ENCODE data around the gene CNKSR3. TPM values are rescaled to one million over a fixed set of nuclear protein-coding genes. Genes with fewer than 3 reads are reported as not detected.

Gene CNKSR3
- total and polyA plus RNA-seq, 2 experiments from 2014 or later, result 1.9 to 5.7 TPM

GRCh38 chr6:154494592-154495311 lies 15.7 kb downstream of the CNKSR3 start:
- no peak overlapping the region for H3K27ac Mint-ChIP-seq
- H3K4me3 Mint-ChIP-seq, result no peak overlapping the region
- no peaks in the 10 kb centered on the region for H3K36me3 Mint-ChIP-seq (ENCODE audit: low read depth)
- no peaks in the 10 kb centered on the region for H3K9me2 ChIP-seq (ENCODE audit: insufficient read depth)
- no peak overlapping the region for H3K4me2 ChIP-seq
- no peaks in the 10 kb centered on the region; the same call in 2 of the 3 replicates for H3K9me3 Mint-ChIP-seq
- no peaks in the 10 kb centered on the region for H3K36me3 ChIP-seq (ENCODE audit: insufficient read depth)
- no peaks in the 10 kb centered on the region for H3F3A ChIP-seq (replicated peaks; ENCODE audit: low read depth)
- DNase-seq (ENCODE audit: low spot score) (no peak), ATAC-seq (no peak)
- TF ChIP-seq, protein P1, sequence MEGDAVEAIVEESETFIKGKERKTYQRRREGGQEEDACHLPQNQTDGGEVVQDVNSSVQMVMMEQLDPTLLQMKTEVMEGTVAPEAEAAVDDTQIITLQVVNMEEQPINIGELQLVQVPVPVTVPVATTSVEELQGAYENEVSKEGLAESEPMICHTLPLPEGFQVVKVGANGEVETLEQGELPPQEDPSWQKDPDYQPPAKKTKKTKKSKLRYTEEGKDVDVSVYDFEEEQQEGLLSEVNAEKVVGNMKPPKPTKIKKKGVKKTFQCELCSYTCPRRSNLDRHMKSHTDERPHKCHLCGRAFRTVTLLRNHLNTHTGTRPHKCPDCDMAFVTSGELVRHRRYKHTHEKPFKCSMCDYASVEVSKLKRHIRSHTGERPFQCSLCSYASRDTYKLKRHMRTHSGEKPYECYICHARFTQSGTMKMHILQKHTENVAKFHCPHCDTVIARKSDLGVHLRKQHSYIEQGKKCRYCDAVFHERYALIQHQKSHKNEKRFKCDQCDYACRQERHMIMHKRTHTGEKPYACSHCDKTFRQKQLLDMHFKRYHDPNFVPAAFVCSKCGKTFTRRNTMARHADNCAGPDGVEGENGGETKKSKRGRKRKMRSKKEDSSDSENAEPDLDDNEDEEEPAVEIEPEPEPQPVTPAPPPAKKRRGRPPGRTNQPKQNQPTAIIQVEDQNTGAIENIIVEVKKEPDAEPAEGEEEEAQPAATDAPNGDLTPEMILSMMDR (conservative IDR thresholded peaks at IDR 0.05; ENCODE audit: low read depth in 2 of 2), result no peak
- no peak for TF ChIP-seq EZH2 (IDR thresholded peaks at IDR 0.05; ENCODE audit: low read depth, unreplicated experiment)
- TF ChIP-seq STAT1 (IDR thresholded peaks at IDR 0.05; ENCODE audit: unreplicated experiment), result no peak
- no peak for TF ChIP-seq JUNB (IDR thresholded peaks at IDR 0.05; ENCODE audit: unreplicated experiment)
- no peak for TF ChIP-seq ZNF331 (CRISPR knock-in tag; IDR thresholded peaks at IDR 0.05; ENCODE audit: low read depth)
- TF ChIP-seq POLR2AphosphoS5 (IDR thresholded peaks at IDR 0.05; ENCODE audit: low read depth), result no peak
- TF ChIP-seq NANOG (IDR thresholded peaks at IDR 0.05; ENCODE audit: borderline replicate concordance), result no peak
- TF ChIP-seq, protein P2, sequence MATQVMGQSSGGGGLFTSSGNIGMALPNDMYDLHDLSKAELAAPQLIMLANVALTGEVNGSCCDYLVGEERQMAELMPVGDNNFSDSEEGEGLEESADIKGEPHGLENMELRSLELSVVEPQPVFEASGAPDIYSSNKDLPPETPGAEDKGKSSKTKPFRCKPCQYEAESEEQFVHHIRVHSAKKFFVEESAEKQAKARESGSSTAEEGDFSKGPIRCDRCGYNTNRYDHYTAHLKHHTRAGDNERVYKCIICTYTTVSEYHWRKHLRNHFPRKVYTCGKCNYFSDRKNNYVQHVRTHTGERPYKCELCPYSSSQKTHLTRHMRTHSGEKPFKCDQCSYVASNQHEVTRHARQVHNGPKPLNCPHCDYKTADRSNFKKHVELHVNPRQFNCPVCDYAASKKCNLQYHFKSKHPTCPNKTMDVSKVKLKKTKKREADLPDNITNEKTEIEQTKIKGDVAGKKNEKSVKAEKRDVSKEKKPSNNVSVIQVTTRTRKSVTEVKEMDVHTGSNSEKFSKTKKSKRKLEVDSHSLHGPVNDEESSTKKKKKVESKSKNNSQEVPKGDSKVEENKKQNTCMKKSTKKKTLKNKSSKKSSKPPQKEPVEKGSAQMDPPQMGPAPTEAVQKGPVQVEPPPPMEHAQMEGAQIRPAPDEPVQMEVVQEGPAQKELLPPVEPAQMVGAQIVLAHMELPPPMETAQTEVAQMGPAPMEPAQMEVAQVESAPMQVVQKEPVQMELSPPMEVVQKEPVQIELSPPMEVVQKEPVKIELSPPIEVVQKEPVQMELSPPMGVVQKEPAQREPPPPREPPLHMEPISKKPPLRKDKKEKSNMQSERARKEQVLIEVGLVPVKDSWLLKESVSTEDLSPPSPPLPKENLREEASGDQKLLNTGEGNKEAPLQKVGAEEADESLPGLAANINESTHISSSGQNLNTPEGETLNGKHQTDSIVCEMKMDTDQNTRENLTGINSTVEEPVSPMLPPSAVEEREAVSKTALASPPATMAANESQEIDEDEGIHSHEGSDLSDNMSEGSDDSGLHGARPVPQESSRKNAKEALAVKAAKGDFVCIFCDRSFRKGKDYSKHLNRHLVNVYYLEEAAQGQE (IDR thresholded peaks at IDR 0.05; ENCODE audit: unreplicated experiment), result no peak
- no peak for TF ChIP-seq EZH2phosphoT487 (IDR thresholded peaks at IDR 0.05; ENCODE audit: unreplicated experiment)
- TF ChIP-seq, protein P3, sequence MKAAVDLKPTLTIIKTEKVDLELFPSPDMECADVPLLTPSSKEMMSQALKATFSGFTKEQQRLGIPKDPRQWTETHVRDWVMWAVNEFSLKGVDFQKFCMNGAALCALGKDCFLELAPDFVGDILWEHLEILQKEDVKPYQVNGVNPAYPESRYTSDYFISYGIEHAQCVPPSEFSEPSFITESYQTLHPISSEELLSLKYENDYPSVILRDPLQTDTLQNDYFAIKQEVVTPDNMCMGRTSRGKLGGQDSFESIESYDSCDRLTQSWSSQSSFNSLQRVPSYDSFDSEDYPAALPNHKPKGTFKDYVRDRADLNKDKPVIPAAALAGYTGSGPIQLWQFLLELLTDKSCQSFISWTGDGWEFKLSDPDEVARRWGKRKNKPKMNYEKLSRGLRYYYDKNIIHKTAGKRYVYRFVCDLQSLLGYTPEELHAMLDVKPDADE (IDR thresholded peaks at IDR 0.05), result no peak
- no peak for TF ChIP-seq ZNF114 (CRISPR knock-in tag; IDR thresholded peaks at IDR 0.05)
- H3K4me1 Mint-ChIP-seq, result peaks cover 14% of the 10 kb centered on the region; the same call in 2 of the 3 replicates
- no peaks in the 10 kb centered on the region for H3K27me3 ChIP-seq (ENCODE audit: insufficient read depth)
- no peak overlapping the region for H3K4me3 ChIP-seq
- H3K4me1 ChIP-seq (ENCODE audit: insufficient read depth), result peaks cover 13% of the 10 kb centered on the region
- no peak overlapping the region for H3K27ac ChIP-seq (ENCODE audit: low read depth)
- H4K20me1 ChIP-seq (replicated peaks; ENCODE audit: insufficient read depth), result no peaks in the 10 kb centered on the region; the same call in none of the 2 replicates
- H2AFZ ChIP-seq, result no peak overlapping the region
- peaks cover 8% of the 10 kb centered on the region; the same call in 1 of the 2 replicates for H3K79me2 ChIP-seq (replicated peaks; ENCODE audit: insufficient read depth)
- H3K27me3 Mint-ChIP-seq (ENCODE audit: insufficient read depth, low read depth, poor library complexity), result peaks cover 3% of the 10 kb centered on the region

Data from GM23338 (cell line).